HCT116 (cell line): ENCODE measurements around the gene TCERG1L. TPM values are rescaled to one million over a fixed set of nuclear protein-coding genes. Genes with fewer than 3 reads are reported as not detected.

Experiments
- ATAC-seq: fragments of 200-7000 bp; cut with Tn5 transposase; 2 replicates; pipeline ENCODE4 v1.9.1; 2020; ENCODE audit warnings: mild to moderate bottlenecking, moderate library complexity
- BruUV-seq: library from RNA; stranded (reverse); fragments of 400-500 nt; replicated peaks from 2 replicates; lab custom pipeline; 2021; lab: Mats Ljungman, UMichigan
- CTCF ChIA-PET: fragments of 300-600 bp; sonication (Branson Sonifier 250); formaldehyde crosslinking; loops from one replicate; lab custom pipeline; 2021; ENCODE audit warnings: antibody characterized with exemption; lab: Charles Lee
- POLR2A ChIA-PET: fragments of 300-600, 350-600 bp; sonication (Branson Sonifier 250); formaldehyde crosslinking; loops from one replicate; lab custom pipeline; 2021; ENCODE audit warnings: antibody characterized with exemption; lab: Charles Lee
- RAD21 ChIA-PET, 2 experiments: fragments of 300-600 bp; sonication (Branson Sonifier 250); formaldehyde crosslinking; loops; one replicate each; lab custom pipeline; 2023; ENCODE audit warnings: low total read pairs in 2 of 2; ENCODE audit not compliant: uncharacterized antibody in 2 of 2, unreplicated experiment in 2 of 2, low non-redundant PET in 1 of 2; lab: Charles Lee
- DNase-seq: peaks from one replicate; pipeline ENCODE4 v3.0.0-alpha.2; 2010; ENCODE audit warnings: low read depth, low spot score
- H2AFZ ChIP-seq: fragments of 200-600 bp; shearing (Covaris generic), sonication (generic); 2 replicates; pipeline ENCODE4 v1.6.1; 2017; ENCODE audit warnings: low read depth, mixed run types, mixed read lengths, antibody characterized with exemption, low read length; ENCODE audit not compliant: poor library complexity, severe bottlenecking
- H3K27ac ChIP-seq: 2 replicates; pipeline ENCODE4 v1.5.1; 2012; ENCODE audit warnings: low read depth, low read length
- H3K27me3 ChIP-seq: fragments of 200-600 bp; sonication (generic); 2 replicates; pipeline ENCODE4 v1.6.1; 2016; ENCODE audit warnings: mixed run types, low read length, mixed read lengths; ENCODE audit not compliant: insufficient read depth
- H3K36me3 ChIP-seq, 2 experiments: fragments of 200-500 bp in 1 of 2; fragments of 200-600 bp in 1 of 2; sonication (Bioruptor generic) in 1 of 2; sonication (generic) in 1 of 2; 2 replicates each; pipeline versions ENCODE4 v1.5.1 to v1.6.1; 2014 to 2016; ENCODE audit warnings: low read length in 2 of 2, inconsistent platforms in 1 of 2, mixed read lengths in 1 of 2, mixed run types in 1 of 2; ENCODE audit not compliant: insufficient read depth in 2 of 2, control insufficient read depth in 1 of 2
- H3K4me1 ChIP-seq, 2 experiments: fragments of 200-600 bp in 1 of 2; sonication (generic) in 1 of 2; 2 replicates each; pipeline versions ENCODE4 v1.5.1 to v1.6.1; 2012 to 2017; ENCODE audit warnings: low read length in 2 of 2, inconsistent platforms in 1 of 2, mild to moderate bottlenecking in 1 of 2, mixed read lengths in 1 of 2, mixed run types in 1 of 2, moderate library complexity in 1 of 2; ENCODE audit not compliant: insufficient read depth in 2 of 2, control insufficient read depth in 1 of 2
- H3K4me2 ChIP-seq: fragments of 200-600 bp; sonication (generic); 2 replicates; pipeline ENCODE4 v1.6.1; 2017; ENCODE audit warnings: mixed run types, low read length, mixed read lengths
- H3K4me3 ChIP-seq, 2 experiments: fragments of 200-600 bp in 1 of 2; sonication (generic) in 1 of 2; replicated peaks in 1 of 2; 2 replicates each; pipeline ENCODE4 v1.5.1; 2011 to 2016; ENCODE audit warnings: low read length in 2 of 2, control low read depth in 1 of 2, low read depth in 1 of 2, mild to moderate bottlenecking in 1 of 2, mixed read lengths in 1 of 2, mixed run types in 1 of 2
- H3K79me2 ChIP-seq: fragments of 200-600 bp; sonication (generic); 2 replicates; pipeline ENCODE4 v1.6.1; 2017; ENCODE audit warnings: mild to moderate bottlenecking, mixed run types, low read length, moderate library complexity, mixed read lengths; ENCODE audit not compliant: insufficient read depth
- H3K9ac ChIP-seq: fragments of 200-600 bp; sonication (generic); 2 replicates; pipeline ENCODE4 v1.6.1; 2016; ENCODE audit warnings: low read length, mixed read lengths
- H3K9me2 ChIP-seq: fragments of 200-600 bp; sonication (generic), shearing (Covaris generic); 2 replicates; pipeline ENCODE4 v1.6.1; 2017; ENCODE audit warnings: mixed run types, mild to moderate bottlenecking, moderate library complexity; ENCODE audit not compliant: insufficient read depth
- H3K9me3 ChIP-seq, 2 experiments: fragments of 200-500 bp in 1 of 2; fragments of 200-600 bp in 1 of 2; sonication (Bioruptor generic) in 1 of 2; sonication (generic) in 1 of 2; 2 replicates each; pipeline ENCODE4 v1.6.1; 2014 to 2017; ENCODE audit warnings: low read length in 2 of 2, mixed read lengths in 2 of 2, inconsistent platforms in 1 of 2, low read depth in 1 of 2, mild to moderate bottlenecking in 1 of 2, mixed run types in 1 of 2, moderate library complexity in 1 of 2; ENCODE audit not compliant: control insufficient read depth in 1 of 2, insufficient read depth in 1 of 2
- H4K20me1 ChIP-seq: fragments of 200-600 bp; sonication (generic), shearing (Covaris generic); 2 replicates; pipeline ENCODE4 v1.6.1; 2017; ENCODE audit warnings: mixed run types, mild to moderate bottlenecking, moderate library complexity; ENCODE audit not compliant: insufficient read depth
- ELF1 ChIP-seq: IDR thresholded peaks from 2 replicates; pipeline ENCODE4 v1.6.1; 2012; ENCODE audit warnings: low read depth, borderline replicate concordance
- RAD21 ChIP-seq: IDR thresholded peaks from 2 replicates; pipeline ENCODE4 v1.6.1; 2012; ENCODE audit warnings: low read depth, mild to moderate bottlenecking
- intact Hi-C: fragments of 100-400 bp; cut with micrococcal nuclease; formaldehyde crosslinking; loops from 2 replicates; pipeline ENCODE4 v1.10.0; 2022
- total RNA-seq: library from RNA; stranded (reverse); gene quantifications from one replicate; pipeline ENCODE4 v1.2.1, GENCODE V29; 2021; ENCODE audit not compliant: unreplicated experiment

The TCERG1L gene
- total RNA-seq, 1 experiment from 2014 or later, result not detected

DNA sequence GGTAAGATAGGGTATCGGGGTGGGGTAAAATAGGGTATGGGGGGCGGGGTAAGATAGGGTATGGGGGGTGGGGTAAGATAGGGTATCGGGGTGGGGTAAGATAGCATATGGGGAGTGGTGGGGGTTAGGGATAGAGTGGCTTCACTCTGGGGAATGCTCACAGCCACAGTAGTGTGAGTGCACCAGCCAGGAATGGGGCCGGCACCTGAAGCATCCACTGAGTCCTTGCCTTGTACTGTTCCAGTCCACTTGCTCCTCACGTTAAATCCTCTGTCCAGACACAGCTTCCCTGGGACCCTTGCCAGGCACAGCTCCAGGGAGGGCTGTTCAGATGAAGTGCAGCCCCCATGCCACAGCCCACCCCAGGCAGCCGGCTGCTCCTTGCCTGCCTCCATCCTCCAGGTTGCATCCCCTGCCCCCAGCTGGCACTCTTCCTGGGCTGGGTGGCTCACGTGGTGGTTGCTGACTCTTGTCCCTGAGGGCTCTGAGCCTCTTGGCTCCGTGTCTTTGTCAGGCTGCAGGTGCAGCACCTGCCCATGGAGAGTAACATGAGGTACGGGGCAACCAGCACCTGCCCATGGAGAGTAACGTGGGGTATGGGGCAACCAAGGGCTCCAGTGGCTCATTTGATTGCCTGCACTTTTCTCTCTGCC lies 268.4 kb downstream of the TCERG1L start:
- POLR2A ChIA-PET, result no interaction called here

More for the DNA sequence above, 268.4 kb downstream of the TCERG1L start:
- no peak for ATAC-seq
- no peak overlapping the region for H3K9ac ChIP-seq
- H3K36me3 ChIP-seq, result no peaks in the 10 kb centered on the region
- BruUV-seq, result no TSS peak
- no peaks in the 10 kb centered on the region for H3K27me3 ChIP-seq
- TF ChIP-seq ELF1 (no peak), RAD21 (no peak)
- H3K4me2 ChIP-seq, result no peak overlapping the region
- no peaks in the 10 kb centered on the region for H3K4me1 ChIP-seq
- no peaks in the 10 kb centered on the region for H4K20me1 ChIP-seq
- intact Hi-C loops, result no loop called here
- no peak overlapping the region for H3K4me3 ChIP-seq
- H2AFZ ChIP-seq, result no peak overlapping the region
- no peak for DNase-seq
- H3K9me2 ChIP-seq, result no peaks in the 10 kb centered on the region
- H3K9me3 ChIP-seq, result no peaks in the 10 kb centered on the region
- H3K27ac ChIP-seq, result no peak overlapping the region
- H3K79me2 ChIP-seq, result no peaks in the 10 kb centered on the region
- RAD21 ChIA-PET, result no interaction called here
- CTCF ChIA-PET, result no interaction called here
